ENCODE data around the gene ANO6. TPM values are rescaled to one million over a fixed set of nuclear protein-coding genes. Genes with fewer than 3 reads are reported as not detected.

The ANO6 gene
- total and polyA plus RNA-seq, 12 donors: 8.9 to 52.2 (median 40.9) TPM

- intact Hi-C loops (cut with DNase I): no loop called here
- Histone ChIP-seq H3K4me1 (peaks cover 0 to 14% (median 0%) of the 10 kb centered on the region in 9 donors), H3K27ac (peak overlapping the region in 1 of 10 donors; percentile 75), H3K36me3 (peaks cover 0 to 100% (median 33%) of the 10 kb centered on the region in 9 donors), H3K27me3 (no peaks in the 10 kb centered on the region), H3K4me3 (no peak overlapping the region), H3K9me3 (peaks cover 0 to 7% (median 0%) of the 10 kb centered on the region in 11 donors)
- TF ChIP-seq, protein P1, sequence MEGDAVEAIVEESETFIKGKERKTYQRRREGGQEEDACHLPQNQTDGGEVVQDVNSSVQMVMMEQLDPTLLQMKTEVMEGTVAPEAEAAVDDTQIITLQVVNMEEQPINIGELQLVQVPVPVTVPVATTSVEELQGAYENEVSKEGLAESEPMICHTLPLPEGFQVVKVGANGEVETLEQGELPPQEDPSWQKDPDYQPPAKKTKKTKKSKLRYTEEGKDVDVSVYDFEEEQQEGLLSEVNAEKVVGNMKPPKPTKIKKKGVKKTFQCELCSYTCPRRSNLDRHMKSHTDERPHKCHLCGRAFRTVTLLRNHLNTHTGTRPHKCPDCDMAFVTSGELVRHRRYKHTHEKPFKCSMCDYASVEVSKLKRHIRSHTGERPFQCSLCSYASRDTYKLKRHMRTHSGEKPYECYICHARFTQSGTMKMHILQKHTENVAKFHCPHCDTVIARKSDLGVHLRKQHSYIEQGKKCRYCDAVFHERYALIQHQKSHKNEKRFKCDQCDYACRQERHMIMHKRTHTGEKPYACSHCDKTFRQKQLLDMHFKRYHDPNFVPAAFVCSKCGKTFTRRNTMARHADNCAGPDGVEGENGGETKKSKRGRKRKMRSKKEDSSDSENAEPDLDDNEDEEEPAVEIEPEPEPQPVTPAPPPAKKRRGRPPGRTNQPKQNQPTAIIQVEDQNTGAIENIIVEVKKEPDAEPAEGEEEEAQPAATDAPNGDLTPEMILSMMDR (IDR thresholded peaks at IDR 0.05): no peak
- DNase-seq: peak; percentile 15 to 32
- 80 to 87% methylated on average over 4 of the region's 4 CpGs for WGBS, 2 donors
- ATAC-seq: peak in 7 of 8 donors; percentile 68 to 95 (median 85)
Observed at GRCh38 chr12:45427042-45427441, 211.1 kb downstream of the ANO6 start.

DNA sequence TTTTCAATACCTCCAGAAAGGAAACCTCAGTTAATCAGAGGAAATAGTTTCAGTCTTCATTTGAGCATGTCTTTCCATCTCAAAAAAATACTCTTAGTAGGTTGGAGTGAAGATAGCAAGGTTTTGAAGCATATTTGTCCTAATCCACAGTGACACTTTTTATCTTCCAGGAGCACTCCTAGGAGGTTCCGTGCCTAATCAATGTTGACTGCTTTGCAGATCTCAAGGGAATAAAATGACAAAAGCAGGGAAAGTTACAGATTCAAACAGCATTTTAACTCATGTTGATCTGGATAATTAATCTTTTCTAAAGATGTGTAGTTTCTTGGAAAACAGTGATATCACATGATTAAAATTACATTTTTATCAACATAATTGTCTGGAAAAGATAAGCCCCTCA is 213.9 kb downstream of the ANO6 start:
- Histone ChIP-seq H3K27ac (no peak overlapping the region), H3K4me3 (no peak overlapping the region), H3K4me1 (peaks cover 0 to 22% (median 0%) of the 10 kb centered on the region in 9 donors), H3K27me3 (no peaks in the 10 kb centered on the region), H3K36me3 (peaks cover 0 to 82% (median 21%) of the 10 kb centered on the region in 9 donors), H3K9me3 (peaks cover 0 to 7% (median 0%) of the 10 kb centered on the region in 11 donors)
- 55 to 78% methylated on average over 1 of the region's 1 CpG for WGBS, 2 donors
- TF ChIP-seq, protein P1 (IDR thresholded peaks at IDR 0.05): no peak
- intact Hi-C loops (cut with DNase I): no loop called here
- DNase-seq (no peak), ATAC-seq (no peak)

GRCh38 chr12:45431126-45431525 is 215.2 kb downstream of the ANO6 start:
- DNase-seq: no peak
- Histone ChIP-seq H3K27ac (no peak overlapping the region), H3K4me1 (peaks cover 0 to 27% (median 13%) of the 10 kb centered on the region in 9 donors), H3K4me3 (no peak overlapping the region), H3K36me3 (peaks cover 0 to 70% (median 21%) of the 10 kb centered on the region in 9 donors), H3K9me3 (peaks cover 0 to 7% (median 0%) of the 10 kb centered on the region in 11 donors), H3K27me3 (no peaks in the 10 kb centered on the region)
- WGBS, 2 donors: 74 to 79% methylated on average over 5 of the region's 5 CpGs
- no peak for ATAC-seq
- TF ChIP-seq, protein P1 (IDR thresholded peaks at IDR 0.05): no peak
- intact Hi-C loops (cut with DNase I): no loop called here

GRCh38 chr12:45432710-45433109 is 216.8 kb downstream of the ANO6 start:
- peaks cover 0 to 54% (median 16%) of the 10 kb centered on the region in 9 donors for H3K36me3 ChIP-seq
- ATAC-seq (no peak), DNase-seq (no peak)
- H3K4me1 ChIP-seq: peaks cover 0 to 28% (median 10%) of the 10 kb centered on the region in 9 donors
- H3K9me3 ChIP-seq: peaks cover 0 to 7% (median 0%) of the 10 kb centered on the region in 11 donors
- 95 to 97% methylated on average over 5 of the region's 5 CpGs for WGBS, 2 donors
- no peaks in the 10 kb centered on the region for H3K27me3 ChIP-seq
- TF ChIP-seq, protein P1 (IDR thresholded peaks at IDR 0.05): no peak
- intact Hi-C loops (cut with DNase I): no loop called here
- no peak overlapping the region for H3K4me3 ChIP-seq
- no peak overlapping the region for H3K27ac ChIP-seq

Data from heart right ventricle (tissue), 16 donors.